Ovary (tissue), 3 donors: ENCODE measurements around the gene ATP5PB.

ENCODE experiments used
- EP300 ChIP-seq: sonication (generic); formaldehyde crosslinking; IDR thresholded peaks from one replicate; pipeline ENCODE4 v1.6.1; 2017; ENCODE audit warnings: antibody characterized with exemption
- POLR2A ChIP-seq: fragments of 450-650 bp; IDR thresholded peaks from one replicate; pipeline ENCODE4 v1.6.1; 2017; ENCODE audit warnings: antibody characterized with exemption, mild to moderate bottlenecking, moderate library complexity
- TF ChIP-seq, protein P1 (sequence below), 3 donors: fragments of 450-650 bp in 2 of 3; fragments of 200-600 bp in 1 of 3; IDR thresholded peaks; one replicate each; pipeline versions ENCODE4 v1.5.1 to v1.8.0; 2016 to 2022; ENCODE audit warnings: antibody characterized with exemption in 3 of 3, mild to moderate bottlenecking in 1 of 3
- donor health status: DM: no; HTN: no; CAD: no.

- TF ChIP-seq, protein P1, sequence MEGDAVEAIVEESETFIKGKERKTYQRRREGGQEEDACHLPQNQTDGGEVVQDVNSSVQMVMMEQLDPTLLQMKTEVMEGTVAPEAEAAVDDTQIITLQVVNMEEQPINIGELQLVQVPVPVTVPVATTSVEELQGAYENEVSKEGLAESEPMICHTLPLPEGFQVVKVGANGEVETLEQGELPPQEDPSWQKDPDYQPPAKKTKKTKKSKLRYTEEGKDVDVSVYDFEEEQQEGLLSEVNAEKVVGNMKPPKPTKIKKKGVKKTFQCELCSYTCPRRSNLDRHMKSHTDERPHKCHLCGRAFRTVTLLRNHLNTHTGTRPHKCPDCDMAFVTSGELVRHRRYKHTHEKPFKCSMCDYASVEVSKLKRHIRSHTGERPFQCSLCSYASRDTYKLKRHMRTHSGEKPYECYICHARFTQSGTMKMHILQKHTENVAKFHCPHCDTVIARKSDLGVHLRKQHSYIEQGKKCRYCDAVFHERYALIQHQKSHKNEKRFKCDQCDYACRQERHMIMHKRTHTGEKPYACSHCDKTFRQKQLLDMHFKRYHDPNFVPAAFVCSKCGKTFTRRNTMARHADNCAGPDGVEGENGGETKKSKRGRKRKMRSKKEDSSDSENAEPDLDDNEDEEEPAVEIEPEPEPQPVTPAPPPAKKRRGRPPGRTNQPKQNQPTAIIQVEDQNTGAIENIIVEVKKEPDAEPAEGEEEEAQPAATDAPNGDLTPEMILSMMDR (IDR thresholded peaks at IDR 0.05), result no peak
- TF ChIP-seq POLR2A (no peak), EP300 (no peak)
Observed at GRCh38 chr1:111470596-111470995, 21.3 kb downstream of the ATP5PB start.
